ENCODE results near the gene XPA.

GRCh38 chr9:97651646-97652045 lies 45.5 kb downstream of the XPA start:
- TF ChIP-seq MXI1 (IDR thresholded peaks at IDR 0.05; ENCODE audit: borderline replicate concordance, low read depth, low read length) (no peak), ZKSCAN5 (CRISPR knock-in tag; IDR thresholded peaks at IDR 0.05) (no peak), BHLHE40 (IDR thresholded peaks at IDR 0.05; ENCODE audit: low read length) (no peak)

All from HepG2 (cell line).